PC-3 (cell line): ENCODE results near the gene ZFYVE19. TPM values are rescaled to one million over a fixed set of nuclear protein-coding genes. Genes with fewer than 3 reads are reported as not detected.

Source experiments
- ATAC-seq: fragments of 200-7000 bp; cut with Tn5 transposase; 2 replicates; pipeline ENCODE4 v1.9.1; 2020; ENCODE audit warnings: mild to moderate bottlenecking, moderate library complexity
- BruUV-seq: library from RNA; stranded (reverse); fragments of 400-500 nt; replicated peaks from 2 replicates; lab custom pipeline; 2021; lab: Mats Ljungman, UMichigan
- CTCF ChIA-PET: fragments of 300-600 bp; sonication (Branson Sonifier 250); formaldehyde crosslinking; loops from one replicate; lab custom pipeline; 2022; ENCODE audit warnings: antibody characterized with exemption; lab: Charles Lee
- POLR2A ChIA-PET: fragments of 300-600 bp; sonication (Branson Sonifier 250); formaldehyde crosslinking; loops from one replicate; lab custom pipeline; 2022; ENCODE audit warnings: antibody characterized with exemption; ENCODE audit not compliant: unreplicated experiment; lab: Charles Lee
- DNase-seq: peaks from one replicate; pipeline ENCODE4 v3.0.0-alpha.2; 2015
- H2AFZ ChIP-seq: fragments of 300-600 bp; sonication (generic); 2 replicates; pipeline ENCODE4 v1.6.0; 2016; ENCODE audit warnings: antibody characterized with exemption, low read length
- H3F3A ChIP-seq: fragments of 300-600 bp; sonication (generic); one replicate; pipeline ENCODE4 v1.6.0; 2017; ENCODE audit warnings: antibody characterized with exemption, low read length, control low read depth, mild to moderate bottlenecking; ENCODE audit not compliant: unreplicated experiment
- H3K27ac ChIP-seq: fragments of 300-600 bp; sonication (generic); 2 replicates; pipeline ENCODE4 v1.5.1; 2016; ENCODE audit warnings: mild to moderate bottlenecking, low read length
- H3K27me3 ChIP-seq: fragments of 300-600 bp; sonication (generic); 2 replicates; pipeline ENCODE4 v1.6.1; 2016; ENCODE audit warnings: low read length, mixed read lengths
- H3K36me3 ChIP-seq: fragments of 300-600 bp; sonication (generic); 2 replicates; pipeline ENCODE4 v1.6.1; 2016; ENCODE audit warnings: low read depth, mixed run types, low read length, mixed read lengths
- H3K4me1 ChIP-seq: fragments of 300-600 bp; sonication (generic); 2 replicates; pipeline ENCODE4 v1.5.1; 2016; ENCODE audit warnings: low read length; ENCODE audit not compliant: insufficient read depth
- H3K4me2 ChIP-seq: fragments of 300-600 bp; sonication (generic); 2 replicates; pipeline ENCODE4 v1.6.0; 2016; ENCODE audit warnings: low read length
- H3K4me3 ChIP-seq: fragments of 300-600 bp; sonication (generic); 2 replicates; pipeline ENCODE4 v1.5.1; 2016; ENCODE audit warnings: mild to moderate bottlenecking, low read length, mixed read lengths
- H3K79me2 ChIP-seq: fragments of 300-600 bp; sonication (generic); 2 replicates; pipeline ENCODE4 v1.6.1; 2017; ENCODE audit warnings: low read length, mixed read lengths
- H3K9ac ChIP-seq: fragments of 300-600 bp; sonication (generic); 2 replicates; pipeline ENCODE4 v1.6.0; 2016; ENCODE audit warnings: mild to moderate bottlenecking, low read length
- H3K9me2 ChIP-seq: fragments of 300-600 bp; sonication (generic); replicated peaks from 2 replicates; pipeline ENCODE4 v1.6.1; 2016; ENCODE audit warnings: mixed run types, low read length, mixed read lengths
- H3K9me3 ChIP-seq: fragments of 300-600 bp; sonication (generic); 2 replicates; pipeline ENCODE4 v1.6.1; 2016; ENCODE audit warnings: low read length, mixed read lengths
- H4K20me1 ChIP-seq: fragments of 300-600 bp; sonication (generic); 2 replicates; pipeline ENCODE4 v1.6.1; 2016; ENCODE audit warnings: low read length, mixed read lengths
- CTCF ChIP-seq: fragments of 300-600 bp; sonication (generic); conservative IDR thresholded peaks from 2 replicates; pipeline ENCODE4 v1.5.1; 2017; ENCODE audit warnings: antibody characterized with exemption, low read depth, mild to moderate bottlenecking, low read length
- EZH2 ChIP-seq: fragments of 300-600 bp; sonication (generic); IDR thresholded peaks from one replicate; pipeline ENCODE4 v1.6.1; 2017; ENCODE audit warnings: antibody characterized with exemption, mild to moderate bottlenecking, low read length; ENCODE audit not compliant: unreplicated experiment
- EZH2phosphoT487 ChIP-seq: fragments of 300-600 bp; sonication (generic); IDR thresholded peaks from 2 replicates; pipeline ENCODE4 v1.6.1; 2018; ENCODE audit warnings: mild to moderate bottlenecking, antibody characterized with exemption, low read length, borderline replicate concordance
- intact Hi-C: fragments of 100-400 bp; cut with micrococcal nuclease; formaldehyde crosslinking; loops from 2 replicates; pipeline ENCODE4 v1.9.0; 2023
- total RNA-seq: library from RNA; depleted of rRNA; stranded (reverse); fragments of >200 nt; gene quantifications from 2 replicates; pipeline ENCODE4 v1.2.3, GENCODE V29; 2014

ZFYVE19 gene
- total RNA-seq, 1 experiment from 2014 or later, result 32.3 TPM

DNA sequence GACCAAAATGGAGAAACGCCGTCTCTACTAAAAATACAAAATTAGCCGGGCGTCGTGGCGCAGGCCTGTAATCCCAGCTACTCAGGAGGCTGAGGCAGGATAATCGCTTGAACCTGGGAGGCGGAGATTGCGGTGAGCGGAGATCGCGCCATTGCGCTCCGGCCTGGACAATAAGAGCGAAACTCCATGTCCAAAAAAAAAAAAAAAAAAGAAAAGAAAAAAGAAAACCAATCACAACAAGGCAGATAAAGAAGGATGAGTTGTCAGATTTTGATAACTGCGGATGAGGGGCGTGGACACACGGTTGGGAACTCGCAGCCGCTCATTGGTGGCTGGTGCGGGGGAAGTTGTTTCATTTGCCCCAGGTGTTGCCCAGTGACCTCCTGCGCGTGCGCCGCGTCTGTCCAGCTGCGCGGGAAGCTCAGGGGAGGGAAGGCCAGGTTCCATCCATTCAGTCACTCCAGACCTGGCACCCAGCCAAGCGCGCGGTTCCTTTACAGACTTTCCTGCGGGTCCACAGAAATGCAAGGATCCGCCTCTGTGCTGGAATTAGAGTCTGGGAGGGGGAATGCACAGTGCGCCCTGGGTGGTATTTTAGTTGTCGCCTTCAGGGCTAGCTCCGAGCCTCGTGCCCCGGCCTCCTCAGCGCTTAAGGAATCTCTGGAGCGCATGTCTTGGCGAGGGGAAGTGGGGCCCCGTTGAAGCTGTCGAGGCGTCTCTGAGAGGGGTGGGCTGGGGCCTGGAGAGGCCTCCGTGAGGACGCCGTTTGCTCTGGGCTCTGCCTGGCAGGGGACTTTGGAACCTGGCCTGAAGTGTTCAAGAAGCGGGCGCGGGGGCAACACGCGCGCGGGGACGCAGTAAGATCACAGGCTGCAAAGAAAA lies 43.7 kb upstream of the ZFYVE19 start:
- POLR2A ChIA-PET, result no interaction called here
- Histone ChIP-seq H4K20me1 (no peaks in the 10 kb centered on the region), H2AFZ (peak overlapping the region; percentile 91), H3K9me3 (no peaks in the 10 kb centered on the region), H3K27ac (peak overlapping the region; percentile 26), H3K9me2 (no peaks in the 10 kb centered on the region), H3K4me3 (peak overlapping the region; percentile 63), H3K4me2 (peak overlapping the region; percentile 88), H3F3A (no peaks in the 10 kb centered on the region), H3K79me2 (no peaks in the 10 kb centered on the region), H3K27me3 (no peaks in the 10 kb centered on the region), H3K4me1 (peaks cover 33% of the 10 kb centered on the region), H3K9ac (peak overlapping the region; percentile 48), H3K36me3 (no peaks in the 10 kb centered on the region)
- ATAC-seq (peak; percentile 7), DNase-seq (peak; percentile 75)
- TSS peak; percentile 16 for BruUV-seq
- TF ChIP-seq CTCF (no peak), EZH2 (no peak), EZH2phosphoT487 (no peak)
- intact Hi-C loops, result no loop called here
- CTCF ChIA-PET, result interaction anchor here (0.6 to 1.9 kb wide), 5 partner anchors 14 to 1542 kb away, joined by 4 to 11 read pairs (median 5); no protein-coding TSS in a partner anchor

DNA sequence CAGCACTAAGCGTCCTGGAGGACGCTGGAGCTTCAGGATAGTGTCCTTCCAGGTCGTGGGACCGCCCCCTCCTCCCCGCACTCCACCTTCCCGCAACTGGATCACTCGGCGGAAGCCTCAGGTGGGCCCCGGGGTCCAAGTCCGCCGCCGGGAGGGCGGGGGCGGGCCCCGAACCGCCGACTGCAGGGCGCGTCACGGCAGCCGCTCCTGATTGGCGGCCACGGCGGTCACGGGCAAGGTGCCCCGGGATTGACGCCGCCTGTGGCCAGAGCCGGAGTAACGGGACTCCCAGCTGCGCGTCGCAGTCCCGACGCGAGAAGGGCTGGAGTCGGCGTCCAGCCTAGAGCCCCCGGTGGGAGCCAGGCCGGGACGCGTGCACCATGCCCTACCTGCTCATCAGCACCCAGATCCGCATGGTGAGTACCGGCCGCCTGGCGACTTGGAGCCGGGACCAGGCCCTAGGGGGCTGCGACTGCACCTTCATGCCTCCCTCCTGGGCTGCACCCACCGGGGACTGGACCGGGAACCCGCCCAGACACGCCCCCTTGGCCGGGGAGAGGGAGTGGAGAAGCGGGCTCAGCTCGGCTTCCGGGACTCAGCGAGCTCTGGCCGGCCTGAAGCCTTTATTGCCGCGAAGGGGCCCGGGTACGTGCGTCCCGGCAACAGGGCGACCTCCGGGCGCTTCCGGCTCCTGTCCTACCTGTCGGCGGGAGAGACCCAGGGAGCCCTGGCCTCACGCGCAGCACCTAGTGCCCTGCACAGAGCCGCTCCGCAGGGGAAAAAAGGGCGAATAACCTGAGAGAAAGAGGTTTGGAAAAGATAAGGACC lies 42.9 kb upstream of the ZFYVE19 start, which contains the start of gene GCHFR:
Gene GCHFR (plus strand): TSS at position 268 of the 828 bp plus-strand sequence. CDS start 113 bp downstream, at position 381.
- H3K27ac ChIP-seq, result peak within 1 kb of the TSS; percentile 26
- no peaks in the 10 kb centered on the region for H3K27me3 ChIP-seq
- H3K9me3 ChIP-seq, result no peaks in the 10 kb centered on the region
- CTCF ChIA-PET, result interaction anchor here (1.1 to 1.9 kb wide), 3 partner anchors 13 to 109 kb away, joined by 5 to 11 read pairs (median 6); no protein-coding TSS in a partner anchor
- peak within 1 kb of the TSS; percentile 91 for H2AFZ ChIP-seq
- H3K9ac ChIP-seq, result peak within 1 kb of the TSS; percentile 48
- ATAC-seq, result peak; percentile 76
- H3K4me2 ChIP-seq, result peak within 1 kb of the TSS; percentile 88
- intact Hi-C loops, result loop anchor here (1.0 kb wide), 1 partner anchor 9 kb away; the partner anchor contains the start of gene RMDN3
- peaks cover 39% of the 10 kb centered on the region for H3K4me1 ChIP-seq
- peak; percentile 79 for DNase-seq
- POLR2A ChIA-PET, result no interaction called here
- H3K4me3 ChIP-seq, result peak within 1 kb of the TSS; percentile 63
- no peaks in the 10 kb centered on the region for H3K79me2 ChIP-seq
- H4K20me1 ChIP-seq, result no peaks in the 10 kb centered on the region
- TSS peak; percentile 59 for BruUV-seq
- H3F3A ChIP-seq, result no peaks in the 10 kb centered on the region
- no peaks in the 10 kb centered on the region for H3K36me3 ChIP-seq
- no peaks in the 10 kb centered on the region for H3K9me2 ChIP-seq
- TF ChIP-seq CTCF (peak; percentile 45; the same call in 1 of the 2 replicates), EZH2phosphoT487 (no peak)
